NCI-H2081 (cell line): ENCODE measurements around the gene STARD9.
"Not testable (repeated sequence)": the region's sequence is repeated elsewhere in the genome, so short reads cannot be mapped to it uniquely, and the experiment has no call there.

ENCODE experiments used
- DNase-seq, 2 experiments: peaks; one replicate each; lab custom pipeline; 2025; lab: John Stamatoyannopoulos, UW

STARD9 gene

DNA sequence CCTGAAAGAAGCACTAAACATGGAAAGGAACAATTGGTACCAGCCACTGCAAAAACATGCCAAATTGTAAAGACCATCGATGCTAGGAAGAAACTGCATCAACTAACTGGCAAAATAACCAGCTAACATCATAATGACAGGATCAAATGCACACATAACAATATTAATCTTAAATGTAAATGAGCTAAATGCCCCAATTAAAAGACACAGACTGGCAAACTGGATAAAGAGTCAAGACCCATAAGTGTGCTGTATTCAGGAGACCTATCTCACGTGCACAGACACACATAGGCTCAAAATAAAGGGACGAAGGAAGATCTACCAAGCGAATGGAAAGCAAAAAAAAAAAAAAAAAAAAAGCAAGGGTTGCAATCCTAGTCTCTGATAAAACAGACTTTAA is 190.7 kb downstream of the STARD9 start:
- not testable (repeated sequence) for DNase-seq
